Upper lobe of left lung (tissue), 4 donors: Measurements from ENCODE around the gene ABR.
"Not testable (repeated sequence)": the region's sequence is repeated elsewhere in the genome, so short reads cannot be mapped to it uniquely, and the experiment has no call there.

Source experiments
- POLR2AphosphoS5 ChIP-seq, 2 donors: sonication (generic); formaldehyde crosslinking; IDR thresholded peaks; one replicate each; pipeline ENCODE4 v1.5.1; 2017; ENCODE audit warnings: antibody characterized with exemption in 2 of 2
- TF ChIP-seq, protein P1 (sequence below), 6 experiments: fragments of 450-650 bp in 4 of 6; fragments of 200-600 bp in 2 of 6; sonication (generic) in 2 of 6; IDR thresholded peaks; one replicate each; pipeline ENCODE4 v1.5.1; 2016 to 2019; ENCODE audit warnings: antibody characterized with exemption in 6 of 6

DNA sequence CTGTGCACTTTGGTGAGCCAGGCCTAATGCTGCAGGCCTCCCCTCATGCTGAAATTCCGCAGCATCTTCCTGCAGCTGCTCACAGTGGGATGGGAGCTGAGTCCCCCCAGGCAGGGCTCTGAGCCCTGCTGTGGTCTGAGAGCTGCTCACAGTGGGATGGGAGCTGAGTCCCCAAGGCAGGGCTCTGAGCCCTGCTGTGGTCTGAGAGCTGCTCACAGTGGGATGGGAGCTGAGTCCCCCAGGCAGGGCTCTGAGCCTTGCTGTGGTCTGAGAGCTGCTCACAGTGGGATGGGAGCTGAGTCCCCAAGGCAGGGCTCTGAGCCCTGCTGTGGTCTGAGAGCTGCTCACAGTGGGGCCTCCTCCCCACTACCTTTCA, 58.4 kb downstream of the ABR start:
- TF ChIP-seq, protein P1, sequence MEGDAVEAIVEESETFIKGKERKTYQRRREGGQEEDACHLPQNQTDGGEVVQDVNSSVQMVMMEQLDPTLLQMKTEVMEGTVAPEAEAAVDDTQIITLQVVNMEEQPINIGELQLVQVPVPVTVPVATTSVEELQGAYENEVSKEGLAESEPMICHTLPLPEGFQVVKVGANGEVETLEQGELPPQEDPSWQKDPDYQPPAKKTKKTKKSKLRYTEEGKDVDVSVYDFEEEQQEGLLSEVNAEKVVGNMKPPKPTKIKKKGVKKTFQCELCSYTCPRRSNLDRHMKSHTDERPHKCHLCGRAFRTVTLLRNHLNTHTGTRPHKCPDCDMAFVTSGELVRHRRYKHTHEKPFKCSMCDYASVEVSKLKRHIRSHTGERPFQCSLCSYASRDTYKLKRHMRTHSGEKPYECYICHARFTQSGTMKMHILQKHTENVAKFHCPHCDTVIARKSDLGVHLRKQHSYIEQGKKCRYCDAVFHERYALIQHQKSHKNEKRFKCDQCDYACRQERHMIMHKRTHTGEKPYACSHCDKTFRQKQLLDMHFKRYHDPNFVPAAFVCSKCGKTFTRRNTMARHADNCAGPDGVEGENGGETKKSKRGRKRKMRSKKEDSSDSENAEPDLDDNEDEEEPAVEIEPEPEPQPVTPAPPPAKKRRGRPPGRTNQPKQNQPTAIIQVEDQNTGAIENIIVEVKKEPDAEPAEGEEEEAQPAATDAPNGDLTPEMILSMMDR (IDR thresholded peaks at IDR 0.05) = not testable (repeated sequence)
- not testable (repeated sequence) for TF ChIP-seq POLR2AphosphoS5 (IDR thresholded peaks at IDR 0.05)
